ENCODE data around the gene WASF2.

WASF2 gene

GRCh38 chr1:27402349-27402754 is 87.6 kb downstream of the WASF2 start:
- Histone ChIP-seq H3K27ac (replicated peaks) (no peak overlapping the region), H3K27me3 (ENCODE audit: insufficient read depth, poor library complexity, severe bottlenecking) (no peaks in the 10 kb centered on the region), H3K4me3 (replicated peaks; ENCODE audit: insufficient read depth, low read length) (no peak overlapping the region)
- peak in 1 of 2 experiments; percentile 76 for DNase-seq (ENCODE audit: low read depth in 1 of 2, low spot score in 1 of 2)
- TF ChIP-seq SPI1 (IDR thresholded peaks at IDR 0.05; ENCODE audit: borderline replicate concordance, low read depth) (peak; percentile 35; the same call in 1 of the 2 replicates), CTCF (IDR thresholded peaks at IDR 0.05; ENCODE audit: insufficient read depth, low read length) (peak; percentile 23), GABPA (IDR thresholded peaks at IDR 0.05; ENCODE audit: low read depth) (no peak)

- no peaks in the 10 kb centered on the region for H3K27me3 ChIP-seq (ENCODE audit: insufficient read depth, poor library complexity, severe bottlenecking)
- TF ChIP-seq CTCF (IDR thresholded peaks at IDR 0.05; ENCODE audit: insufficient read depth, low read length) (no peak), POLR2AphosphoS5 (IDR thresholded peaks at IDR 0.05; ENCODE audit: low read depth) (no peak), GABPA (IDR thresholded peaks at IDR 0.05; ENCODE audit: low read depth) (no peak), REST (IDR thresholded peaks at IDR 0.05; ENCODE audit: insufficient replicate concordance, low read depth) (no peak), SPI1 (IDR thresholded peaks at IDR 0.05; ENCODE audit: borderline replicate concordance, low read depth) (no peak)
- H3K27ac ChIP-seq (replicated peaks): no peak overlapping the region
- no peak for DNase-seq (ENCODE audit: low read depth in 1 of 2, low spot score in 1 of 2)
- no peak overlapping the region for H3K4me3 ChIP-seq (replicated peaks; ENCODE audit: insufficient read depth, low read length)
Observed at GRCh38 chr1:27400963-27401341, 89.0 kb downstream of the WASF2 start.

GRCh38 chr1:27400082-27400962 is 89.6 kb downstream of the WASF2 start:
- no peak for DNase-seq (ENCODE audit: low read depth in 1 of 2, low spot score in 1 of 2)
- no peak overlapping the region for H3K4me3 ChIP-seq (replicated peaks; ENCODE audit: insufficient read depth, low read length)
- H3K27me3 ChIP-seq (ENCODE audit: insufficient read depth, poor library complexity, severe bottlenecking): no peaks in the 10 kb centered on the region
- H3K27ac ChIP-seq (replicated peaks): no peak overlapping the region
- TF ChIP-seq POLR2AphosphoS5 (IDR thresholded peaks at IDR 0.05; ENCODE audit: low read depth): peak; percentile 65
- no peak for TF ChIP-seq REST (IDR thresholded peaks at IDR 0.05; ENCODE audit: insufficient replicate concordance, low read depth)

GRCh38 chr1:27399251-27400025 is 90.5 kb downstream of the WASF2 start:
- Histone ChIP-seq H3K4me3 (replicated peaks; ENCODE audit: insufficient read depth, low read length) (no peak overlapping the region), H3K27me3 (ENCODE audit: insufficient read depth, poor library complexity, severe bottlenecking) (no peaks in the 10 kb centered on the region), H3K27ac (replicated peaks) (no peak overlapping the region)
- DNase-seq (ENCODE audit: low read depth in 1 of 2, low spot score in 1 of 2): no peak
- TF ChIP-seq SPI1 (IDR thresholded peaks at IDR 0.05; ENCODE audit: borderline replicate concordance, low read depth): no peak
- TF ChIP-seq CTCF (IDR thresholded peaks at IDR 0.05; ENCODE audit: insufficient read depth, low read length): no peak
- TF ChIP-seq REST (IDR thresholded peaks at IDR 0.05; ENCODE audit: insufficient replicate concordance, low read depth): no peak
- TF ChIP-seq GABPA (IDR thresholded peaks at IDR 0.05; ENCODE audit: low read depth): no peak
- no peak for TF ChIP-seq POLR2AphosphoS5 (IDR thresholded peaks at IDR 0.05; ENCODE audit: low read depth)
